Panc1 (cell line): ENCODE data around the gene KCNAB1.

Source experiments
- CTCF ChIP-seq: fragments of 450-650 bp; IDR thresholded peaks from 2 replicates; pipeline ENCODE4 v1.5.1; 2017; ENCODE audit warnings: mild to moderate bottlenecking
- TF ChIP-seq, protein P1 (sequence below), 2 experiments: IDR thresholded peaks; 2 replicates each; pipeline ENCODE4 v1.6.1; 2011 to 2012; ENCODE audit warnings: low read depth in 2 of 2, control low read depth in 1 of 2, low read length in 1 of 2, mild to moderate bottlenecking in 1 of 2, moderate library complexity in 1 of 2; ENCODE audit not compliant: insufficient read depth in 1 of 2

GRCh38 chr3:156291272-156292123 lies 171.1 kb downstream of the KCNAB1 start:
- TF ChIP-seq CTCF, result no peak
- TF ChIP-seq, protein P1, sequence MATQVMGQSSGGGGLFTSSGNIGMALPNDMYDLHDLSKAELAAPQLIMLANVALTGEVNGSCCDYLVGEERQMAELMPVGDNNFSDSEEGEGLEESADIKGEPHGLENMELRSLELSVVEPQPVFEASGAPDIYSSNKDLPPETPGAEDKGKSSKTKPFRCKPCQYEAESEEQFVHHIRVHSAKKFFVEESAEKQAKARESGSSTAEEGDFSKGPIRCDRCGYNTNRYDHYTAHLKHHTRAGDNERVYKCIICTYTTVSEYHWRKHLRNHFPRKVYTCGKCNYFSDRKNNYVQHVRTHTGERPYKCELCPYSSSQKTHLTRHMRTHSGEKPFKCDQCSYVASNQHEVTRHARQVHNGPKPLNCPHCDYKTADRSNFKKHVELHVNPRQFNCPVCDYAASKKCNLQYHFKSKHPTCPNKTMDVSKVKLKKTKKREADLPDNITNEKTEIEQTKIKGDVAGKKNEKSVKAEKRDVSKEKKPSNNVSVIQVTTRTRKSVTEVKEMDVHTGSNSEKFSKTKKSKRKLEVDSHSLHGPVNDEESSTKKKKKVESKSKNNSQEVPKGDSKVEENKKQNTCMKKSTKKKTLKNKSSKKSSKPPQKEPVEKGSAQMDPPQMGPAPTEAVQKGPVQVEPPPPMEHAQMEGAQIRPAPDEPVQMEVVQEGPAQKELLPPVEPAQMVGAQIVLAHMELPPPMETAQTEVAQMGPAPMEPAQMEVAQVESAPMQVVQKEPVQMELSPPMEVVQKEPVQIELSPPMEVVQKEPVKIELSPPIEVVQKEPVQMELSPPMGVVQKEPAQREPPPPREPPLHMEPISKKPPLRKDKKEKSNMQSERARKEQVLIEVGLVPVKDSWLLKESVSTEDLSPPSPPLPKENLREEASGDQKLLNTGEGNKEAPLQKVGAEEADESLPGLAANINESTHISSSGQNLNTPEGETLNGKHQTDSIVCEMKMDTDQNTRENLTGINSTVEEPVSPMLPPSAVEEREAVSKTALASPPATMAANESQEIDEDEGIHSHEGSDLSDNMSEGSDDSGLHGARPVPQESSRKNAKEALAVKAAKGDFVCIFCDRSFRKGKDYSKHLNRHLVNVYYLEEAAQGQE (IDR thresholded peaks at IDR 0.05; ENCODE audit: insufficient read depth in 1 of 2, low read depth in 2 of 2, low read length in 1 of 2), result no peak
